ENCODE data around the gene CYP4F11.
"Not testable (repeated sequence)": the region's sequence is repeated elsewhere in the genome, so short reads cannot be mapped to it uniquely, and the experiment has no call there.

The CYP4F11 gene

DNA sequence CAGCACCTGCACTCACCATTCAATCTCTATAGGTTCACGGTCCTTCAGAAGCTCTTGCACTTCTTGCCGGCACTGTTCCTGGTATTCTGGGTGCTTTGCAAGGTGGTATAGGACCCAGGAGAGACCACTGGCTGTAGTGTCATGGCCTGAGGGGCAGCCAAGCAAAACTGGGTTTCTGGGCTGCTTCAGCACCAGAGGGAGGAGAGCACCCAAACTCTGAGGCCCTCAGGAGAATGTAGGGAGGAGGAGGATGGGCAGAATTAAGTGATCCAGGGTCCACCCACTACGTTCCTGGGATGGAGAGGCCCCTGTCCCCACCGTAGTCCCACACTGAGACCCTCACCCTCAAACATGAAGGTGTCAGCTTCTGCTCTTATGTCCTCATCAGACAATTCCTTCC, 12.3 kb downstream of the CYP4F11 start:
- no peak for DNase-seq

GRCh38 chr19:15919243-15919642, 15.1 kb downstream of the CYP4F11 start:
- no peak for DNase-seq

GRCh38 chr19:15915109-15915508, 19.2 kb downstream of the CYP4F11 start:
- DNase-seq = no peak

DNA sequence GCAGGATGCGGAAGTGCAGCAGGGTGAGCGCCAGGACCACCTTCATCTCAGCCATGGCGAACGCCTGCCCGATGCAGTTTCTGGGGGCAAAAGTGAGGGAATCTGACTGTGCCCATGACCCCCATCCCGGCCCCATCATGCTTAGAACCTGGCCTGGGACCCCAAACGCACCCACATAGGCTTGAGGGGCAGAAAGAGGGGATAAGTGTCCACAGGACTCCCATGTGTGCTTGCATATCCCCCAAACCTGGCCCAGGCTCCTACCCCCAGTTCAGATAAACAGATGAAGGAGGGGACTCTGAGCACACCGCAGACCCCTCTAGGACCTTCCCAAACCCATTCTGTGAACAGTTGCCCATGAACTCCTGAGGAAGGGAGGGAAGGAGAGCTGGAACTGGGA, 20.5 kb downstream of the CYP4F11 start:
- no peak for DNase-seq

DNA sequence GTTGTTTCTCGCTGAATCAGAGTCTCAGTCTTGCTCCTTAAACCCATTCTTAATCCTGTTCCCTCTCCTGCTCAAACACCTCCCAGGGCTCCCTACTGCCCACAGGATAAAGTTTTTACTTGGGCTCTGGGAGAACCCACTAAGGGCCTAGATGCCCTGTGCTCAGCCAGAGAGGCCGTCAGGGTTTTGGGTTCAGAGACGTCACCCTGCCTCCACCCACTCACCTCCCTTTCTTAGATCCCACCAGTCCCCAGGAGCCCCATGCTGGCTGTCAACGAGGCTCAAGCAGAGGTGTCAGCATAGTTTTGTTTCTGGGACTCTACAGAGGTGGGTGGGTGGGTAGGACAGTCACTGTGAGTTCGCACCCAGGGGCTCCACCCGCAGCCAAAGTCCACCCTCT, 20.9 kb downstream of the CYP4F11 start:
- no peak for DNase-seq

DNA sequence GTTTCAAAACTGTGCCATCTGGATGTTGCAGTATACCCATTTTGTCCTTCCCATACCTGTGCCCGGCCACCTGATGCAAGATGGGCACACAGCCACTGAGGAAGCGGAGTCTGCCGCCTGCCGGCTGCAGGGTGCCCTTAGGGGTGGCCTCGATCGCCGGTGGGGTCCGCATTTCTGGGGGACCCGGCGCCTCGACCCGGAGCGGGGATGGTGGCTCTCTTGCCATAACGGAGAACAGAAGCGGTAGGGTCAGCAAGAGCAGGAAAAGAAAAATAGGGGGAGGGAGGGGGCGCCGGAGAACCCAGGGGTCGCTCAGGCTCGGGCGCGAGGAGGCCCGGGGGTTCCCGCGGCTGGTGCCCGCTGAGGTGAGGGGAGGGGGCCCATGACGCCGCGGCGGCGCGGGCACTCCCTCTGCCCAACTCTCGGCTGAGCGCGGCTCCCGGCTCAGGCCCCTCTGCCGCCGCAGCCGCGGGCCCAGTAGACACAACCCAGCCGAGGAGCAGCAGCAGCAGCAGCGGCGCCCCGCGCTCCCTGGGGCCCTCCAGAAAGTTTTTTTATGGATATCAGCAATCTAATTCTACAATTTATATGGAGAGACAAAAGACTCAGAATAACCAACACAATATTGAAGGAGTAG, 22.6 kb downstream of the CYP4F11 start:
- DNase-seq = no peak

GRCh38 chr19:15905026-15905425, 29.3 kb downstream of the CYP4F11 start:
- no peak for DNase-seq

DNA sequence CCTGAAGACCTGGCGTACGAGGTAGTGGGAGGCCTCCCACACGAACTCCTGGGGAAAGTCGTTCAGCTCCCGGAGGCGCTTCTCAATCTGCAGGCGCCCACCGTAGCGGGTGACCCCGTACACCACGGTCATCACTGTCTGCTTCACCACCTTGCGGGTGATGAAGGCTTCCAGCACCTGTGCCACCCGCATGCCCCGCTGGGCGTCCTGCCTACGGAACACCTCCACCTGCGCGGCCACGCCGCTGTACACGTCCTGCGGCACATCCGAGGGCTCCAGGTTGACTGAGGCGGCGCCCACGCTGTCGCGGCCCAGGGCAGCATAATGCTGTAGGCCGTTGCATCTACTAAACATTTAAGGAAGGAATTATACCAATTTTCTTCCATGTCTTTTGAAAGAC, 31.4 kb downstream of the CYP4F11 start:
- DNase-seq = not testable (repeated sequence)

DNA sequence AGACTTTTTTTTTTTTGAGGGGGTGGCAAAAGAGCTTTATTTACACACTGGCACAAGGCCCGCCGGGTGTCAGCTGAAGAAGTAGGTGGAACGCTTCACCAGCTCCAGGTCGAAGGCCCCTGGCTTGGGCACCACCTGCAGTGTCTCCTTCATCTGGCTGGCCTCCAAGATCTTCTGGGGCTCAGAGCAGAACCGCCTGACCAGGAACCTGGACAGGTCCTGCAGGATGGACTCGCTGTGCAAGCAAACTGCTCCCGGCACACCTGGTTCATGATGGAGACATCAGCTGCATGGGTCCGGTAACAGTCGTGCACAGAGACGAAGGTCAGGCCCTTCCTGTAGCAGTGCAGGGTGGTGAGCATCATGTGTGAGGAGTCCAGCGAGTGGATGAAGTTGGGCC, 32.1 kb downstream of the CYP4F11 start:
- no peak for DNase-seq

DNA sequence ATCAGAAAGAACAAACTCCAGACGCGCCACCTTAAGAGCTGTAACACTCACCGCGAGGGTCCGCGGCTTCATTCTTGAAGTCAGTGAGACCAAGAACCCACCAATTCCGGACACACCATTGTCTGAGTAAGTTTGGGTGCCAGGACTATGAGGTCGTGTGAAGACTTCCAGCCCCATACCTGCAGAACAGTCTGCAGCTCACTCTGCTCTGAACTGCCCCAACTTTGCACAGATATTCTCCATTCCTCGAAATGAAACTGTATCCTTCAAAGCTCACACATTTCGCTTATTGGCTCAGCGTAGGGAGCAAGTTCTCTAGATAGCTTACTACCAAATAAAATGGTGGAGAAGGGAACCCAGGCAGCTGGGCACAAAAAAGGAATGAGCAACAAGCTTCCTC, 33.8 kb downstream of the CYP4F11 start:
- DNase-seq = no peak

DNA sequence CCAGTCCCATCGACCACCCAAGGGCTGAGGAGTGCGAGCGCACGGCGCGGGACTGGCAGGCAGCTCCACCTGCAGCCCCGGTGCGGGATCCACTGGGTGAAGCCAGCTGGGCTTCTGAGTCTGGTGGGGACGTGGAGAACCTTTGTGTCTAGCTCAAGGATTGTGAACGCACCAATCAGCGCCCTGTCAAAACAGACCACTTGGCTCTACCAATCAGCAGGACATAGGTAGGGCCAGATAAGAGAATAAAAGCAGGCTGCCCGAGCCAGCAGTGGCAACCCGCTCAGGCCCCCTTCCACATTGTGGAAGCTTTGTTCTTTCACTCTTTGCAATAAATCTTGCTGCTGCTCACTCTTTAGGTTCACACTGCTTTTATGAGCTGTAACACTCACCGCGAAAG, 34.3 kb downstream of the CYP4F11 start:
- DNase-seq = not testable (repeated sequence)

DNA sequence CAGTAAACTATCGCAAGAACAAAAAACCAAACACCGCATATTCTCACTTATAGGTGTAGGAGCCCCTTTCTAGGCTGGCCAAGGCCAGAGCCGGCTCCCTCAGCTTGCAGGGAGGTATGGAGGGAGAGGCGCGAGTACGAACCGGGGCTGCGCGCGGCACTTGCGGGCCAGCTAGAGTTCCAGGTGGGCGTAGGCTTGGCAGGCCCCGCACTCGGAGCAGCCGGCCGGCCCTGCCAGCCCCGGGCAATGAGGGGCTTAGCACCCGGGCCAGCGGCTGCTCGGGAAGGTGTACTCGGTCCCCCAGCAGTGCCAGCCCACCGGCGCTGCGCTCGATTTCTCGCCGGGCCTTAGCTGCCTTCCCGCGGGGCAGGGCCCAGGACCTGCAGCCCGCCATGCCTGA, 34.8 kb downstream of the CYP4F11 start:
- DNase-seq = not testable (repeated sequence)

DNA sequence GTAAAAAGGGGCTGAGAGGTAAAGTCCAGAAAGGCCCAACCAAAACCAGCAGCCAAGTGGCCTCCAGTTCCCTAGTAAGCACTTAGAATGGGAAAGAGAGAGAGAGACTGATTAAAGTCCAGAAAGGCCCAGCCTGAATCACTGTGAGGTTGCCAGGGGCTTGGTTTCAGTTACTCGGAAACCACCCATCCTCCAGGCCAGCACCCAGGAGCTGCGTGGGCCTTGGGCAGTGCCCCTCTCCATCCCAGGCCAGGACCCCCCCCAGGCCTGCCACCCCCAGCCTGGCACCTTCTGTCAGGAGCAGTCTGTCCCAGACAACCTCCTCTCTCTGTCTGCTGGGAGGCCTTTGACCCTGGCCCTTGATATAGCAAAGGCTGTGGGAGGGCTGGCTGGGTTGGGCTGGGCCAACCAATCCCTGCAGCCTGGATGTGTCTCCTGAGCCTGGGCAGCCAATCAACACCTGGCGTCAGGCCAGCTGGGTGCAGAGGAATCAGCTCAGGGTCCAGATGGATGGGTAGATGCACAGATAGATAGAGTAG, 36.5 kb downstream of the CYP4F11 start, which contains the start of gene CYP4F2:
TSS of gene CYP4F2 (minus strand) at position 337 of the 539 bp plus-strand sequence. CDS start 463 bp downstream, outside the sequence.
- DNase-seq = no peak

GRCh38 chr19:15897026-15897737, 37.1 kb downstream of the CYP4F11 start:
- no peak for DNase-seq

DNA sequence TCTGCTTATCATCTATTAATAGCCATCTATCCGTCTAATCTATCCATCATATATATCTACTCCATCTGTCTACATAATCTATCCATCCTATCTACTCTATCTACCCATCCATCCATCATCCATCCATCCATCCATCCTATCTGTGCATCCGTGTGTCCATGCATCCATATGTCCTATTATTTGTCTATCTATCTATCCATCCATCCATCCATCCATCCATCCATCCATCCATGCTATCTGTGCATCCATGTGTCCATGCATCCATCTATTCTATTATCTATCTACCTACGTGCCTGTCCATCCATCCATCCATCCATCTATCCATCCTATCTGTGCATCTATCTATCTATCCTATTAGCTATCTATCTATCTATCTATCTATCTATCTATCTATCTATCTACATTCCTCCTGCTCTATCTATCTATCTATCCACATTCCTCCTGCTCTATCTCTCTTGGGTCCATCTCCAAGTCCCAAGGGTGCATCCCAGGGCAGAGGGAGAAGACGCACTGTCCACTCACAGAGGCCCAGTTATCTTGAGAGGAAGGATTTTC, 38.4 kb downstream of the CYP4F11 start:
- no peak for DNase-seq

DNA sequence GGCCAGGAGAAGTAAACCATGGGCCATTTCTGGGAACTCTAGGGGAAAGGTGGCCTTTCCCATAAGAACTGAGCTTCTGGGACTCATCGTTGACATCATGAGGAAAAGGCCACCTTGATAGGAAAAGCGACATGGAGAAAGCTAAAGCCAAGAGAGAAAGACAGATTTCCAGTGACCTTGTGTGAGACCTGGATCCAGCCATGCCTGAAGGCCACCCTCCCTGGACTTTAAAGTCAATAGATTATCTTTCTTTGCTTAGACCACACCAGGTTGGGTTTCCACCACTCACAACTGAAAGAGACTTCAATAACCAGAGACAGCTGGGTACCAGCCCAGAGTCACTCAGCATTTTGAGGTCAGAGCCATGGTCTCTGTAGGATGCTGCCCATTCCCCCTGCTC, 40.0 kb downstream of the CYP4F11 start:
- no peak for DNase-seq

DNA sequence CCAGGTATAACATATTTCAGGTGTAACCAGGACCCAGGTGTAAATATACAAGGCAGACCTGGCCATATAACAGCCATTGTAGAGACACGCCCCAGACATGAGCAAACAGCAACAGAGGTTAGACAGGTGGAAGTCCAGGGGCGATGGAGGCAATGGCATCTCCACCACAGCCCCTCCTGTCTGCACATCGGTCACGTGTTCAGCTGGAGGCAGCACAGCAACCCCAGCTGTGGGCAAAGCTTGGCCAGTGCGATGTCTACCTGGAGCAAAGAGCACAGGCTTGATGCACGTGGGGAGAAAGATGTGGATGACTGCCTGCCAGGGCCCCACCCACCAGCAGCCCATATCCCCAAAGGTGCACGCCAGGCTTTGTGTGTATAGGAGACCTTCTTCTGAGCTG, 40.9 kb downstream of the CYP4F11 start:
- DNase-seq = no peak

DNA sequence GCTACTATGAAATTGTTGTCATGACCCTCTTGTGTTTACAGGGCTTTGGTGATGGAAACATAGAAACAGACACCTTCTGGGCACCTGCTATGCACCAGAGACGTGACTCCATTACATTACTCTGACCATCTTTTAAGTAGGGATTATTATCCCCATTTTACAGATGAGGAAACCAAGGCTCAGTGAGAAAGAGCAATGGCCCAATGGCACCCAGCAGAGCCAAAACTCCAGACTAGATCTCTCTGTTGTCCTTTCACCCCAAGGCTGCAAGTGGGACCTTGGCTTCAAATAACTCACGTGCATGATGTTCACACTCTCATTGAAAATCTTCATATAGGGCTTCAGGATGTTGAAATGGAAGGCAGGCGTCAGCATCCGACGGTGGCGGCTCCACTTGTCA, 42.3 kb downstream of the CYP4F11 start:
- no peak for DNase-seq

DNA sequence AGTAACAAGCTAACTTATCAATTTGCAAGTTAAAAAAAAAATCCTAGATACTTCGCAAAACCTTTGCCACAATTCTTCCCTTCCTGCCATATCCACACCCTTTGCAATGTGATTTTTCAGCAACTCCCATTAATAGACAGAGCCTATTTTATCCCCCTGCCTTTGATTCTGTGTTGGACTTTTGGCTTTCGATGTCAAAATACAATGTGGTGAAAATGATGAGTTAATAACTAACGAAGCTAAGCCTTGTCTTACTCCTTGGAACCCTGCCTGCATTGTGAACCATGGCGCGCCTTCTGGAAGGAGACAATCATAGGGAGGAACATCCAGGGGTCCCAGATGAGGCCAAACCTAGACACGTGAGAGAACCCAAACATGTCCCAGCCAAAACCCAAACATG, 42.9 kb downstream of the CYP4F11 start:
- DNase-seq = no peak

DNA sequence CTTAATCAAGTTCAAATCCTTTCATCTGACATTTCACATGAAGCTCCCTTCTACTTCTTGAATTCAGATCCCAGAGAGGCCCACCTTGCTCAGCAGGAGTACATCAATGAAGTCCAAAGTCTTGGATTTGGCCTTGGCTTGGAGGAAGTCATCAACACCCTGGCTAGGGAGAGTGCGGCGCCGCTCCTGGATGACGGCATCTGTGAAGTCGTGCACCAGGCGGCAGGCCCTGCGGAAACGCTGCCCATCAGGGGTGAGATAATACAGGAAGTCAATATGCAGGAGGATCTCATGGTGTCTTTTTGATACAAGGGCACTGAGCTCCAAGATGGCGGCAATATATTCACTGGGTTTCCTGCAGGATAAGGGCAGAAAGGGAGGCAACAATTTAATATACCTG, 45.0 kb downstream of the CYP4F11 start:
- not testable (repeated sequence) for DNase-seq

DNA sequence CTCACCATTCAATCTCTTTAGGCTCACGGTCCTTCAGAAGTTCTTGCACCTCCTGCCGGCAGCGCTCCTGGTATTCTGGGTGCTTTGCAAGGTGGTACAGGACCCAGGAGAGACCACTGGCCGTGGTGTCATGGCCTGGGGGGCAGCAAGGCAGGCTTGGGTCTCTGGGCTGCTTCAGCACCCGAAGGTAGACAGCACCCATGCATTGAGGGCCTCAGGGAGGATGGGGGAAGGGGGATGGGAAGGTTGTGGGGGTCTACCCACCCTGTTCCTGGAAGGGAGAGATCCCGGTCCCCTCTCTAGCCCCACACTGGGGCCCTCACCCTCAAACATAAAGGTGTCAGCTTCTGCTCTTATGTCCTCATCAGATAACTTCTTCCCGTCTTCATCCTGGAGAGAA, 48.4 kb downstream of the CYP4F11 start:
- DNase-seq = no peak

- no peak for DNase-seq
Observed at GRCh38 chr19:15885167-15885566, 49.2 kb downstream of the CYP4F11 start.

- not testable (repeated sequence) for DNase-seq
Observed at GRCh38 chr19:15883329-15883728, 51.0 kb downstream of the CYP4F11 start.

GRCh38 chr19:15874821-15875474, 59.4 kb downstream of the CYP4F11 start:
- DNase-seq = no peak
